Measurements from ENCODE around the gene CAMSAP3.

The CAMSAP3 gene

GRCh38 chr19:7654401-7654800 is 58.7 kb downstream of the CAMSAP3 start:
- no peak for DNase-seq

- no peak for DNase-seq
These were observed 59.9 kb downstream of the CAMSAP3 start for GRCh38 chr19:7655581-7655980.

DNA sequence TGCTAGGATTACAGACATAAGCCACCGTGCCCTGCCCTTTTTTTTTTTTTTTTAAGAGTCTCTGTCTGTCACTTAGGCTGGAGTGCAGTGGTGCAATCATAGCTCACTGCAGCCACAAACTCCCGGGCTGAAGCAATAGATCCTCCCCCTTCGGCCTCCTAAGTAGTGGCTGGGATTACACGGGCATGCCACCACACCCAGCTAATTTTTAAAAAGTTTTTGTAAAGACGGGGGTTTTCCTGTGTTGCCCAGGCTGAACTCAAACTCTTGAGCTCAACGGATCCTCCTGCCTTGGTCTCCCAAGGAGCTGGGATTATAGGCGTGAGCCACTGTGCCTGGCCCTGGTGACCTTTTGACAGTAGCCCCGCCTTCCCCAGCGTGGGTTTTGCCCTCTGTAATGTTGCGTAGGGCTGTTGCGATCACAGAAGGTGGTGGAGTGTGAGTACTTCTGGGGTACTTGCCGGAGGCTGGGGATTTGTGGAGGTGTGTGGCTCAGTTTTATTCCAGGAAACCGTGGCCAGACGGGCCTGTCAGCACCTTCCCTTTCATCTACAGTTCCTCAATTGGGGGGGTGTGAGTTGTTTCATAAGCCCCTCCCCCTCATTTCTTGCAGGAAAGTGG is 61.6 kb downstream of the CAMSAP3 start:
- DNase-seq = no peak

DNA sequence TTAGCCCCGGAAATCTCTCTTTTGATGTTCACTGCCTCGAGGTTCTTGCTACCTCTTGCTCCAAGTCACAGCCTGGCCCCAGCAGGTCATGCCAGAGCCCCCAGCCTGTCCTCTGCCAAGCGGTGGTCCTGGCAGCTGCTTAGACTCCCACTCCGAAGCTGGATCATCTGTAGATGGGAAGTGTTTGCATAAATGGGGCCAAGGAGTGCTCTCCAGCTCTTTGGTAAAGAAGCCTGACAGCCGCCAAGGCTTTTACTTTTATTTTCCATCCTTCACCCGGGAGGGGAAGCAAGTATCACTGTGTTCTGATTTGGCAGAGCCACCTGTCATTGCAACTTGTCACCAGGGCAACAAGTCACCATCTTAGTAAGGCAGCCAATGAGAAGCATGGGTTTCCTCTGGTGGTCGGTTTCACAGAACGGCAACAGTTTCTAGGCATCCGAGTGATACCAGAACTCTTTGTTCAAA is 62.6 kb downstream of the CAMSAP3 start:
- DNase-seq = peak; percentile 44

- DNase-seq = no peak
These were observed 66.3 kb downstream of the CAMSAP3 start for GRCh38 chr19:7661744-7662538.

DNA sequence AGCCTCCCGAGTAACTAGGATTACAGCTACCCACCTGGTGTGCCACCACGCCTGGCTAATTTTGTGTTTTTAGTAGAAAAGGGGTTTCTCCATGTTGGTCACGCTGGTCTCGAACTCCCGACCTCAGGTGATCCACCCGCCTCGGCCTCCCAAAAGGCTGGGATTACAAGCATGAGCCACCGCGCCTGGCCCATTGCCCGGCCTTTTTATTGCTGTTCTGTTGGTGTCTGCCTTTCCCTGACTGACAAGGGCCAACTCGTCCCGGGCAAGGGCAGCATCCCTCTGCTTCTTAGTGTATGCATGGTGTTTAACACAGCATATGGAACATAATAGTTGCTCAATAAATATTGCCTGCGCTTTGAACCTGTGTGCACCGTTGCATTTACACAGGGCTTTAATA is 67.0 kb downstream of the CAMSAP3 start:
- DNase-seq = no peak

DNA sequence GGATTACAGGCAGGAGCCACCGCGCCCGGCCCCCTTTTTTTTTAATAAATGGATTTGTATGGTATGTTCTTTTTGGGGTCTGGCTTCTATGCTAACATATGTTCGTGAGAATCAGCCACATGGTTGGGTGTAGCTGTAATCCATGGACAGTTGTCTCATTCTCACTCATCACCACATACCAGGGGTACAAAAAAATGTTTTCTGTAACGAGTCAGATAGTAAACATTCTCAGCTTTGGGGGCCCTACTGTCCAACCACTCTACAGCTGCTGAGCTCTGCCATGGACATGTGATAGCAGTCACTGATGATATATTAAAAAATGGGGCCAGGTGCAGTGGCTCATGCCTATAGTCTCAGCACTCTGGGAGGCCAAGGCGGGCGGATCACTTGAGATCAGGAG is 68.0 kb downstream of the CAMSAP3 start:
- DNase-seq = no peak

GRCh38 chr19:7665076-7665475 is 69.4 kb downstream of the CAMSAP3 start:
- DNase-seq = no peak
